Testis (tissue), 2 donors: Measurements from ENCODE around the gene CCDC57.
"Not testable (repeated sequence)": the region's sequence is repeated elsewhere in the genome, so short reads cannot be mapped to it uniquely, and the experiment has no call there.

ENCODE experiments used
- CTCF ChIP-seq, 3 experiments: fragments of 450-650 bp in 2 of 3; fragments of 200-600 bp in 1 of 3; sonication (generic) in 1 of 3; IDR thresholded peaks; one replicate each; pipeline ENCODE4 v1.5.1; 2016 to 2019; ENCODE audit warnings: antibody characterized with exemption in 3 of 3, mild to moderate bottlenecking in 2 of 3, moderate library complexity in 1 of 3
- POLR2A ChIP-seq: fragments of 450-650 bp; IDR thresholded peaks from one replicate; pipeline ENCODE4 v1.6.1; 2017; ENCODE audit warnings: antibody characterized with exemption, mild to moderate bottlenecking, moderate library complexity

GRCh38 chr17:82254746-82255145, 42.1 kb upstream of the CCDC57 start:
- not testable (repeated sequence) for TF ChIP-seq CTCF (IDR thresholded peaks at IDR 0.05); POLR2A
